ENCODE measurements around the gene ZNF69.
"Not testable (repeated sequence)": the region's sequence is repeated elsewhere in the genome, so short reads cannot be mapped to it uniquely, and the experiment has no call there.

Gene ZNF69

DNA sequence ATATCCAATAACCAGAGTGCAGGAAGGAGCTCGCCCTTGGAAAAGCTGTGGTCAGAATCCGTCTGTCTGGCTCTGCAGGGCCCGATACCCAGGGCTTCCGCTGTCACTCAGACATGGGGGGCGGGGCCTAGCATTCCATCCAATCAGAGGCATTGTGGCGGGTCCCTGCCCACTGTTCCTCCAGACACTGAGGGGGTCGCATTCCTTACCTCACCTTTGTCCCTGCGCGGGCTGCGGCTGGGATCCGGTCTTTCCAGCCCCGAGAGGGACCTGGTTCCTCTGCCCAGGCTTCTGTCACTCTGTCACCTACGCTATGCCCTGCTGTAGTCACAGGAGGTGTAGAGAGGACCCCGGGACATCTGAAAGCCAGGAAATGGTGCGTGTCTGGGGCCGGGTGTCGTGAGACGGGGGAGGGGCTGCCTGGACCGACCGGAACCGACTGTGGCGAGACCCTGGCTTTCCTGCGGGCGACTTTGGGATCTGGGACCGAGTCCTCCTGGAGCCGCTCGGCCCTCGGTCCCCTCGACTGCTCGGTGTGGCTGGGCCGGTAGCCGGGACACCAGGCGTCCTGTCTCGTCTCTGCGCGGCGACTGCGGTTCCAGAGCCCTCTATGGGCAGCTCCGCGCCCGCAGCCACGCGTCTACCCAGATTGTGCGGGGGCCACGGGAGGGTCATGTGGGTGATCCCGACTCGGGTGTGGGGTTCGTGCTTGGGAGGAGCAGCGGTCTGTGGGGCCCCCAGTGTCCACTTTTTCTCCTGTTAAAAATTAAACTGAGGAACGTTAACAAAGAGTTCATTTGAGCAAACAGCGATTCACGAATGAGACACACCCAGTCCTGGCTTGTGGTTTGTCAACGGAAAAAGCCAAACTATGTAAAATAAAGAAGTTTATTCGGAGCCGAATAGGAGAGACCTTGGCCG lies at the start of gene ZNF69:
TSS of gene ZNF69 (plus strand) at position 172 of the 921 bp plus-strand sequence. CDS start at position 314, 142 bp downstream.
- DNase-seq (ENCODE audit: low read depth in 3 of 3), result peak; percentile 21 to 64 (median 32)

DNA sequence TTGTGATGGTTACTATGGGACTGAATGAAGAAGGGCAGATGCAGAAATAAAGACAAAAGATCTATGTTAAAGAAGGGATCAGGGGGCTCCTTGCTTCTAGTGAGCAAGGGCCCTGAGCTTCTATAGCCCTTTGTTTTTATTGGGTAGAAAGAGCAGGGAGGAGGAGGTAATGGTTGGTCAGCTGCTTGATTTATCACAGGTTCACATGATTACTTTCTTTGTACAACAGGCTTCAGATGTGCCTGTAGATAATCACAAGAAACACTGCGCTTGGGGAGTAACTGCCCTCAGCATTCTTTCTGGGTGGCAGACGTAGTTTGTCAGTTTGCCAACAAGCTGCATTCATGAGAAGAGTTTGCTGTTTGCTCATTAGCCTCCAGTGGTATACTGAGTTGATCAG lies 43.9 kb upstream of the ZNF69 start:
- DNase-seq (ENCODE audit: low read depth in 3 of 3), result no peak

DNA sequence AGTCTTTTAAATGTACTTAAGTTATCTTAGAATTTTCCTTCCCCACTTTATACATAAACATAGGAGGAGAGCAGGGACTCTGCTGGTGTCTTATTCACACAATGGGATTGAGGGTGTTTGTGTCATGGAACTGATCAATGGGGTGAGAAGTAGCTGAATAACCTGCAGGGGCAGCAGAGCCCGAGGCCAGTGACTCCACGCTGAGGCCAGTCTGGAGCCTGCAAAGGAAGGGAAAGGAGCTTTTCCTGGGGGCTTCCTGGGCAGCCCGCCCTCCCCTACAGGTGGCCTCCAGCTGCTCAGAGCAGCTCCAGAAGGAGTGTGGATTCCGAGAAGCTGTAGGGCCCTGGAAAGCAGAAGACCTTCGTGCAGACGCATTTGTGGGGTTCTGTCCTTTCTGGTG lies 40.0 kb upstream of the ZNF69 start:
- DNase-seq (ENCODE audit: low read depth in 3 of 3), result not testable (repeated sequence)

DNA sequence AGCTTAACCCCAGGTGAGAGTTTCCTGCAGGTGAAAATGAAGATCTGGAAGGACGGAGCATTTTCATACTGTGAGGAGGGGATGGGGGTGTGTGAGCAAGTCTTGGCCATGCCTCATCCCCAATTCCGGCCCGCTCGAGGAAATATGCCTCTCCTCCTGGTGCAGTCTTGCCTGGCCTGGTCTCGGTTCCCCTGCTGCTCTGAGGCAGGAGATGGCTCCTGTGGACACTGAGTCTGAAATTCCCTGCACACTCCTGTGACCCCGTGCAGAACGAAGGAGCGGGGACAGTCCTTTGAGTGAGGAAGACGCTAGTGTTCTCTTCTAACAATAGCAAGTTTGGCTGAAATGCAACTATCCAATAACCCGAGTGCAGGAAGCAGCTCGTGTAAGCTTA lies 39.4 kb upstream of the ZNF69 start:
- DNase-seq (ENCODE audit: low read depth in 3 of 3), result no peak

DNA sequence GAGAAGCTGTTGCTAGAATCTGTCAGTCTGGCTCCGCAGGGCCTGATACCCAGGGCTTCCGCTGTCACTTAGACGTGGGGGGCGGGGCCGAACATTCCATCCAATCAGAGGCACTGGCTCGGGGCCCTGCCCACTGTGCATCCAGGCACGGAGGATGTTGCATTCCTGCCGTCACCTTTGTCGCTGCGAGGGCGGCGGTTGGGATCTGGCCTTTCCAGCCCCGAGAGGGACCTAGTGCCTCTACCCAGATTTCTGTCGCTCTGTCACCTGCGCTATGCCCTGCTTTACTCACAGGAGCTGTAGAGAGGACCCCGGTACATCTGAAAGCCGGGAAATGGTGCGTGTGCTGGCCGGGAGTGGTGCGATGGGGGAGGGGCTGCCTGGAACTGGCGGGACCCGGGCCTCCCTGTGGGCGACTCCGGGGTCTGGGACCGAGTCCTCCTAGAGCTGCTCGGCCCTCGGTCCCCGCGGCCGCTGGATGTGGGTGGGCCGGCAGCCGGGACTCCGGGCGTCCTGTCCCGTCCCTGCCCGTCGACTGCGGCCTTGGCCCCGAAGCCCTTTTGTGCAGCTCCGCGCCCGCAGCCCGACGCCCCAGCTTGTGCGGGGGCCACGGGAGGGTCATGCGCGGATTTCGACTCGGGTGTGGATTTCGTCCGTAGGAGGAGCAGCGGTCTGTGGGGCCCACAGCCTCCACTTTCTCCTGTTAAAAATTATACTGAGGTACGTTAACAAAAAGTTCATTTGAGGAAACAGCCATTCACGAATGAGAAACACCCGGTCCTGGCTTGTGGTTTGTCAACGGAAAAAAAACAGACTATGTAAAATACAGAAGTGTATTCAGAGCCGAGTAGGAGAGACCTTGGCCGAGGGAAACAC lies 38.8 kb upstream of the ZNF69 start, which contains the start of gene ZNF439:
TSS of gene ZNF439 (plus strand) at position 133 of the 876 bp plus-strand sequence. CDS start at position 275, 142 bp downstream.
- DNase-seq (ENCODE audit: low read depth in 3 of 3), result peak; percentile 82 to 86 (median 85)

DNA sequence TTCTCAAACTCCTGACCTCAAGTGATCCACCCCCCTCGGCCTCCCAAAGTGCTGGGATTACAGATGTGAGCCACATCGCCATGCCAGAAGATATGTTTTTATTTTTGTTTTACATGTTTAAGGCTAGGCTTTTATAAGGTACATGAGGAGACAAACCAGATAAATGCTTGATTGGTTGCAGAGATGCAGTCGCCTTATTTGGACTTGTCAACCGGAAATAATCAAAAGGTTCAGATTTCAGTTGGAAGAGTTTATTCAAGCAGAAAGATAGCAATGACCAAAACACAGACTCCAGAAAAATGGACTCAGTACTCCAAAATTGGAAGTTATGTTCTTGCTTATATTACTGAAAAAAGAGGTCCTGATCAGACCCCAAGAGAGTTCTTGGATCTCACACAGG lies 37.3 kb upstream of the ZNF69 start:
- DNase-seq (ENCODE audit: low read depth in 3 of 3), result not testable (repeated sequence)

DNA sequence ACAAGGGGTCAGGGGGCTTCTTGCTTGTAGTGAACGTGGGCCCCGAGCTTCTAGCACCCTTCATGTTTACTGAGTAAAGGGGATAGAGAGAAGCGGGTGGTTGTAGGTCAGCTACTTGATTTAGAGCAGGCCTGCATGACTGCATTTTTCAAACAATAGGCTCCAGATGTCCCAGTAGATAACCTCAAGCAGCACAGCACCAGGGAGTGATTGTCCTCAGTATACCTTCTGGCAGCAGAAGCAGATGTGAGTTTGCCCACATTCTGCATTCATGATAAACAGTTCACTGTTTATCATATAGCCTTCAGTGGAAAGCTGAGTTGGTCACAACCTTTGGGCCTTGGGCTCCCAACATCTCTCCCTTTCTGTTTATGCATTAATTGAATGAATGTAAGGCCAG lies 34.2 kb upstream of the ZNF69 start:
- no peak for DNase-seq (ENCODE audit: low read depth in 3 of 3)

DNA sequence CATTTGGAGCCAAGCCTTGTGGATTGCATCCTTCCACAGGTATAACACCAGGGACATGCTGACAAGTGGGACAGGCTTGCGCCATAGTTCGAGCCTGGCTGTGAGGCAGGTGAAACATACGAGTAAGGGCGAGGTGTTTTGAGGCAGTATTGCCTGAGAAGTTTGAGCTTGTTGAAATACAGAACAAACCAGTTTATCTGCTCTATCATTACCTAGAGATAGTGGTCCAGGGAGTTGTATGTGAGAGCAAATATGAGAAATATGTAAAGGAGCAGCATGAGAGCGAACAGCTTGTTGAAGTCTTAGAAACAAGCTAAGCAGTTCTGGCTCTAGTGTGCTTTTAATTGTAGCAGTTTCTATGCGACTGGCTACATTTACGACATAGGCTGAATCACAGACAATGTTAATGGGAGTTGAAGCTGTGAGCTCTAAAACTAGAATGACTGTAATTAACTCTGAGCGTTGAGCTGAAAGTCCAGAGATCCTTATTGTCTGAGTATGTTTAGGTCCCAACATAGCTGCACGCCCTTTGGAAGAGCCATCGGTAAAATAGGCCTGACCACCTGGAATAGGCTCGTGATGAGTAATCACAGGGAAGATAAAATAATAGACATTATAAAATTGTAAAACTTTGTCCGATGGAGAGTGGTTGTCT lies 30.9 kb upstream of the ZNF69 start:
- DNase-seq (ENCODE audit: low read depth in 3 of 3), result no peak

DNA sequence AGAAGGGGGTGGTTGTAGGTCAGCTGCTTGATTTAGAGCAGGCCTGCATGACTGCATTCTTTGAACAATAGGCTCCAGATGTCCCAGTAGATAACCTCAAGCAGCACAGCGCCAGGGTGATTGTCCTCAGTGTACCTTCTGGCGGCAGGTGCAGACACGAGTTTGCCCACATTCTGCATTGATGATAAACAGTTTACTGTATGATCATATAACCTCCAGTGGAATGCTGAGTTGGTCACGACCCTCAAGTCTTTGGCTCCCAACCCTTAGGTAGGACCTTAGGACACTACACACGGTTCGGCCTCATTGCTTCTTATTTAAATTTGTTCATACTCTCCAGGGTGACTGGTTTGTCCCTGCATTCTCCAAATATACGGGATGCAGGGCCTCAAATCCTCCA lies 26.9 kb upstream of the ZNF69 start:
- DNase-seq (ENCODE audit: low read depth in 3 of 3), result no peak

DNA sequence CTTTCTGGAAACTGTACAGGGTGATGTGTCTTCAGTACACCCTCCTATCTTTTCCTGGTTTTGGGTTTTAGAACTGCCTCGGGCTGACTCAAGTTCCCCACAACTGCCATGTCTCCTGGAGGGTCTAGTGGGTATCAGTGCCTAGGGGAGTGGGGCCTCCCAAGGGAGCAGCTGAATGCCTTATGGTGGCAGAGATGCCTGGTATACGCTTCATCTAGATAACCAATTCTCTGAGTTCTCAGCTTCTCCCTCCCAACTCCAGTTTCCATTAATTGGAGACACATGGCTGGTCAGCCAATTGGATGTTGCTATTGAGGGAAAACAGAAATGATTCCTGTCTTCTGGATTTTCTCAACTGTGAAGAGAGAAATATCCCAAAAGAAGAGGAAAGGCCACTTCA lies 26.3 kb upstream of the ZNF69 start:
- DNase-seq (ENCODE audit: low read depth in 3 of 3), result no peak

DNA sequence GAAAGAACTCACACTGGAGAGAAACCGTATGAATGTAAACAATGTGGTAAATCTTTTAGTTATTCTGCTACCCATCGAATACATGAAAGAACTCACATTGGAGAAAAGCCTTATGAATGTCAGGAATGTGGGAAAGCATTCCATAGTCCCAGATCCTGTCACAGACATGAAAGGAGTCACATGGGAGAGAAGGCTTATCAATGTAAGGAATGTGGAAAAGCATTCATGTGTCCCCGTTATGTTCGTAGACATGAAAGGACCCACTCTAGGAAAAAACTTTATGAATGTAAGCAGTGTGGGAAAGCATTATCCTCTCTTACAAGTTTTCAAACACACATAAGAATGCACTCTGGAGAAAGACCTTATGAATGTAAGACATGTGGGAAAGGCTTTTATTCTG lies 19.8 kb upstream of the ZNF69 start:
- not testable (repeated sequence) for DNase-seq (ENCODE audit: low read depth in 3 of 3)

DNA sequence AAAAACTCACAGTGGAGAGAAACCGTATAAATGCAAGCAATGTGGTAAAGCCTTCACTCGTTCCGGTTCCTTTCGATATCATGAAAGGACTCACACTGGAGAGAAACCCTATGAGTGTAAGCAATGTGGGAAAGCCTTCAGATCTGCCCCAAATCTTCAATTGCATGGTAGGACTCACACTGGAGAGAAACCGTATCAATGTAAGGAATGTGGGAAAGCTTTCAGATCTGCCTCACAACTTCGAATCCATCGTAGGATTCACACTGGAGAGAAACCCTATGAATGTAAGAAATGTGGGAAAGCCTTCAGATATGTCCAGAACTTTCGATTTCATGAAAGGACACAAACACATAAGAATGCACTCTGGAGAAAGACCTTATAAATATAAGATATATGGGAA lies 19.4 kb upstream of the ZNF69 start:
- no peak for DNase-seq (ENCODE audit: low read depth in 3 of 3)

DNA sequence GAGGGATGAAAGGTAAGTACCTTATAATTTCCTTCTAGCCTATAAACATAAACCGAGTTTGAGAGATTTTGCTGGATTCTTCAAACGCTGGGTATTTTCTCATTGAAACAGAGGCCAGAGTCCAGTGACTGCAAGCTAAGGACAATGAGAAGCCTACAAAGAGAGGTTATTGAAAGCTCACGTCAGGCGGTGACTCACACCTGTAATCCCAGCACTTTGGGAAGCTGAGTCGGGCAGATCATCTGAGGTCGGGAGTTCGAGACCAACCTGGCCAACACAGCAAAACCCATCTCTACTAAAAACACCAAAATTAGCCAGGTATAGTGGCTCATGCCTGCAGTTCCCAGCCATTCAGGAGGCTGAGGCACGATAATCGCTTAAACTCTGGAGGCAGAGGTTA lies 15.0 kb upstream of the ZNF69 start:
- DNase-seq (ENCODE audit: low read depth in 3 of 3), result no peak

DNA sequence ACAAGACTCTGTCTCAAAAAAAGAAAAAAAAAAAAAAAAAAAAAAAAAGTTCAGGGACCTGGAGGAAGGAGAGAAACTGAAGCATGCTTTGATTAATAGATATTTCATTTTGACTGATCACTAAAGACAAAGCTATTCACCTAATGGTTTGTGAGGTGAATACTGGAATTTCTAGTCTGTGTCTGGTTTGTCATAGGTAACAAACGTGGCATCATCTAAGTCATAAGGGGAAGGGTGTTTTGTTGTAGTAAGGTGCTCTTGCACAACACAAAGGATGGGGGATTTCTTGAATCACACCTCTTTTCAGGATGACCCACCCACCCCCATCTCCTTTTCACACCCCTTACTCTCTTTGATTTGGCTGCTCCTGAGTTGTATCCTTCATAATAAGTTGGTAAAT lies 13.8 kb upstream of the ZNF69 start:
- DNase-seq (ENCODE audit: low read depth in 3 of 3), result no peak

DNA sequence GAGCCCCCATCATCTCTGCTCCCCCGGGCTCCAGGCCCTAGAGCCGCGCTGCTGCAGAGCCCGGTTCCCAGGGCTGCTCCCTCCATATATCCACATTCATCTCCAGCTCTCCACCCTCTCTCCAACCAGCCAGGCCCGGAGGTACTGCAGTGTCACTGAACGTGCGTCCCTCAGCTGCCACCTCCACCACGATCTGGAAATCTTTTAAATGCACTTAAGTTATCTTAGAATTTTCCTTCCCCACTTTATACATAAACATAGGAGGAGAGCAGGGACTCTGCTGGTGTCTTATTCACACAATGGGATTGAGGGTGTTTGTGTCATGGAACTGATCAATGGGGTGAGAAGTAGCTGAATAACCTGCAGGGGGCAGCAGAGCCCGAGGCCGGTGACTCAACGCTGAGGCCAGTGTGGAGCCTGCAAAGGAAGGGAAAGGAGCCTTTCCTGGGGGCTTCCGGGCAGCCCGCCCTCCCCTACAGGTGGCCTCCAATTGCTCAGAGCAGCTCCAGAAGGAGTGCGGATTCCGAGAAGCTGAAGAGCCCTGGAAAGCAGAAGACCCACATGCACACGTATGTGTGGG lies 7.8 kb upstream of the ZNF69 start:
- DNase-seq (ENCODE audit: low read depth in 3 of 3), result peak; percentile 19 to 40 (median 22)

DNA sequence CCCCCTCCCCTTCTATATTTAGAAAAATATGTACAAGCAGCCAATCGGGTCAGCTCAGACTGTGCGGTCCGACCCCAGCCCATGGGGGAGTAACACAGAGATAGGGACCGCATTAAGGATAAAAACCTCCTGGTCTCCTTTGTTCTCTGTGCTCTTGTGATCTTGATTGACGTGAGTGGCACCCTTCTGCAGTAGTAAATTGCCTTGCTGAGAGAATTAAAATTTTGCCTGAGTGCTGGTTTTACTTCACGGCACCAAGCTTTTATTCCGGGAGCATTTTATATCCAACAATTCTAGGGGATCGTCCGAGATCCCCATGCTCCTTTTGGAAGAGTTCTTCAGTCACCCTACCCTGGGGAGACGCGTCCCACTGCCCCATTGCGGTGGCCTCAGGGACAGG lies 7.0 kb upstream of the ZNF69 start:
- no peak for DNase-seq (ENCODE audit: low read depth in 3 of 3)

DNA sequence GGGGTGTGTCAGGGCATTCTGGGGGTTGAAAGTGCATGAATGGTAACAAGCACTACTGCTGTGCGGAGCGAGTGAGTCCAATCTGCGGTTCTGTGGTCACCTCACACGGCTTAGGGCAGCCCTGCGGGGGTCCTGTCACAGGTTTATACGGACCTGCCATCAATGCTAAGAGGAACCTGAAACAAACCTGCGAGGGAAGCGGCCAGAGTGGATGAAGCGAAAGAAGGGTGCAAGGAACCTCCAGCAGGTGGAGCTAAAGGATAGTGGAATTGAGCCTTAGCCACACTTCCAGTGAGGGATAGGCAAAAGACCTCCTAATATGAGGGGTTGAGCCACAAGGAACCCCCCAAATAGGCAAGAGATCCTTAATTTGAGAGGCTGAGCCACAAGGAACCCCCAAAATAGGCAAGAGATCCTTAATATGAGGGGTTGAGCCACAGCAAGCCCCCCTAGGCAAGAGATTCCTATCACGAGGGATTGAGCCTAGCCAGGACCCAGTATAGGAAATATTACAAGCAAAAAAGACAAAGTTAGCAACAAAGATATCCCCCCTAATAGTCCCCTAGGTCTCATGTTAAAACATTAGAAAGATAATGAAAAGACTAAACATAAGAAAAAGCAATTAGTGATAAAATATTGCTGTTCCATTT lies 6.3 kb upstream of the ZNF69 start:
- DNase-seq (ENCODE audit: low read depth in 3 of 3), result peak; percentile 27 to 61 (median 44)

DNA sequence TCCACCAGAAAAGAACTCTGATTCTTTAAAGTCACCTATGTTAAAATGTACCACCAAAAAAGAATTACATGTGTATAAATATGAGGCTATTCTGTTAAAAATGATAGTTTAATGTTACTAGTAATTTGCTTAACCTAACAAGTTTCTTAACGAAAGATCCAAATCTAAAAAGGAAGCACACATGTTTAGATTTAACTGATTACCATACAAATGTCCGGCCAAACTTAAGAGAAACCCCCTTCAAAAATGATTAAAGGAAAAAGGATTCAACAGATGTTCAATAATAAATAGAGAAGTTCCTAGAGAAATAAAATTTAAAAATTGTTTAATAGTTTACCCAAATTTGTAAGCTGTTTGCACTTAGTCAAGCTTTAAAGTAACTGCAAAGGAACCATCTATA lies 5.0 kb upstream of the ZNF69 start:
- DNase-seq (ENCODE audit: low read depth in 3 of 3), result no peak

DNA sequence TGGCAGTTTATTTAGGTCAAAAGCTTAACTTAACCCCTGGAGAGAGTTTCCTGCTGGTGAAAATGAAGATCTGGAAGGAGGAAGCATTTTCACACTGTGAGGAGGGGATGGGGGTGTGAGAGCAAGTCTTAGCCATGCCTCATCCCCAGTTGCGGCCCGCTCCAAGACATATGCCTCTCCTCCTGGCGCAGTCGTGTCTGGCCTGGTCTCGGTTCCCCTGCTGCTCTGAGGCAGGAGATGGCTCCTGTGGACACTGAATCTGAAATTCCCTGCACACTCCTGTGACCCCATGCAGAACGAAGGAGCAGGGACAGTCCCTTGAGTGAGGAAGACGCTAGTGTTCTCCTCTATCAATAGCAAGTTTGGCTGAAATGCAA lies 360 bp upstream of the ZNF69 start:
- peak in 1 of 3 donors; percentile 1 for DNase-seq (ENCODE audit: low read depth in 3 of 3)

DNA sequence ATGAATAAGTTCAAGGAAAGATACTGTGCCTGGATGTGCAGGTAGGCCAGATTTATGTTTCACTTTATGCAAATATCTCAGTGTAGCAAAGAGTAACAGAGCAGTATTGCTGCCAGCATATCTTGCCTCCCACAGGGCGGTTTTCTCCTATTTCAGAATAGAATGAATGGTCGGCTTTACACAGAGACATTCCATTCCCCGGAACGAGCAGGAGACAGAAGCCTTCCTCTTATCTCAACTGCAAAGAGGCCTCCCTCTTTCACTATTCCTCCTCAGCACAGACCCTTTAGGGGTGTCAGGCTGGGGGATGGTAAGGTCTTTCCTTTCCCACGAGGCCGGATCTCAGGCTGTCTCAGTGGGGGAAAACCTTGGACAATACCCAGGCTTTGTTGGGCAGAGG lies 2.3 kb downstream of the ZNF69 start:
- DNase-seq (ENCODE audit: low read depth in 3 of 3), result not testable (repeated sequence)

DNA sequence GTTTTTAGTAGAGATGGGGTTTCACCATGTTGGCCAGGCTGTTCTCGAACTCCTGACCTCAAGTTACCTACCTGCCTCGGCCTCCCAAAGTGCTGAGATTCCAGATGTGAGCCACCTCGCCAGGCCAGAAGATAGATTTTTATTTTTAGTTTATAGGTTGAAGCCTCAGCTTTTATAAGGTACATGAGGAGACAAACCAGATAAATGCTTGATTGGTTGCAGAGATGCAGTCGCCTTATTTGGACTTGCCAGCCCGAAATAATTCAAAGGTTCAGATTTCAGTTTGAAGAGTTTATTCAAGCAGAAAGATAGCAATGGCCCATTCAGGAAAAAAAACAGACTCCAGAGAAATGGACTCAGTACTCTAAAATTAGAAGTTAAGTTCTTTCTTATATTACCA lies 3.1 kb downstream of the ZNF69 start:
- DNase-seq (ENCODE audit: low read depth in 3 of 3), result no peak
